OCI-LY3 (cell line): ENCODE results near the gene DSTN.

Source experiments
- CTCF ChIP-seq: fragments of 200-600, 300-600 bp; sonication (generic); IDR thresholded peaks from 2 replicates; pipeline ENCODE4 v1.5.1; 2014; ENCODE audit warnings: antibody characterized with exemption, low read length, low read depth
- EZH2phosphoT487 ChIP-seq: fragments of 200-600 bp; shearing (Covaris generic); IDR thresholded peaks from 2 replicates; pipeline ENCODE4 v1.6.1; 2018; ENCODE audit warnings: antibody characterized with exemption, mixed run types, low read depth

- TF ChIP-seq CTCF = no peak
- no peak for TF ChIP-seq EZH2phosphoT487
These were observed 78.4 kb downstream of the DSTN start for GRCh38 chr20:17648315-17648646.
